Nephron progenitor cell (in vitro differentiated cells): Measurements from ENCODE around the gene KDM5B.
"Not testable (repeated sequence)": the region's sequence is repeated elsewhere in the genome, so short reads cannot be mapped to it uniquely, and the experiment has no call there.

ENCODE experiments used
- DNase-seq: peaks from one replicate; pipeline ENCODE4 v3.0.0; 2021
- H3K27ac Mint-ChIP-seq: 2 replicates; pipeline ENCODE4 v1.8.0; 2021; ENCODE audit warnings: mild to moderate bottlenecking, moderate library complexity, mixed read lengths
- H3K27me3 Mint-ChIP-seq: 2 replicates; pipeline ENCODE4 v1.8.0; 2021; ENCODE audit warnings: mild to moderate bottlenecking, low read depth, mixed read lengths; ENCODE audit not compliant: poor library complexity
- H3K36me3 Mint-ChIP-seq: 2 replicates; pipeline ENCODE4 v1.8.0; 2021; ENCODE audit warnings: low read depth, mixed read lengths
- H3K4me1 Mint-ChIP-seq: 2 replicates; pipeline ENCODE4 v1.8.0; 2021; ENCODE audit warnings: mixed read lengths
- H3K4me3 Mint-ChIP-seq: 2 replicates; pipeline ENCODE4 v1.8.0; 2021; ENCODE audit warnings: mild to moderate bottlenecking, moderate library complexity, mixed read lengths
- H3K9me3 Mint-ChIP-seq: 2 replicates; pipeline ENCODE4 v1.8.0; 2021; ENCODE audit warnings: mild to moderate bottlenecking, moderate library complexity, mixed read lengths
- TF ChIP-seq, protein P1 (sequence below): fragments of 200-600 bp; sonication (generic); IDR thresholded peaks from 2 replicates; pipeline ENCODE4 v1.5.0; 2021; ENCODE audit warnings: antibody characterized with exemption

KDM5B gene

GRCh38 chr1:202725526-202725925, 82.7 kb downstream of the KDM5B start:
- Mint-ChIP-seq H3K36me3 (peaks cover 55% of the 10 kb centered on the region), H3K27me3 (no peaks in the 10 kb centered on the region), H3K9me3 (no peaks in the 10 kb centered on the region), H3K4me1 (no peaks in the 10 kb centered on the region), H3K27ac (no peak overlapping the region), H3K4me3 (no peak overlapping the region)
- no peak for DNase-seq
- TF ChIP-seq, protein P1, sequence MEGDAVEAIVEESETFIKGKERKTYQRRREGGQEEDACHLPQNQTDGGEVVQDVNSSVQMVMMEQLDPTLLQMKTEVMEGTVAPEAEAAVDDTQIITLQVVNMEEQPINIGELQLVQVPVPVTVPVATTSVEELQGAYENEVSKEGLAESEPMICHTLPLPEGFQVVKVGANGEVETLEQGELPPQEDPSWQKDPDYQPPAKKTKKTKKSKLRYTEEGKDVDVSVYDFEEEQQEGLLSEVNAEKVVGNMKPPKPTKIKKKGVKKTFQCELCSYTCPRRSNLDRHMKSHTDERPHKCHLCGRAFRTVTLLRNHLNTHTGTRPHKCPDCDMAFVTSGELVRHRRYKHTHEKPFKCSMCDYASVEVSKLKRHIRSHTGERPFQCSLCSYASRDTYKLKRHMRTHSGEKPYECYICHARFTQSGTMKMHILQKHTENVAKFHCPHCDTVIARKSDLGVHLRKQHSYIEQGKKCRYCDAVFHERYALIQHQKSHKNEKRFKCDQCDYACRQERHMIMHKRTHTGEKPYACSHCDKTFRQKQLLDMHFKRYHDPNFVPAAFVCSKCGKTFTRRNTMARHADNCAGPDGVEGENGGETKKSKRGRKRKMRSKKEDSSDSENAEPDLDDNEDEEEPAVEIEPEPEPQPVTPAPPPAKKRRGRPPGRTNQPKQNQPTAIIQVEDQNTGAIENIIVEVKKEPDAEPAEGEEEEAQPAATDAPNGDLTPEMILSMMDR, result no peak

DNA sequence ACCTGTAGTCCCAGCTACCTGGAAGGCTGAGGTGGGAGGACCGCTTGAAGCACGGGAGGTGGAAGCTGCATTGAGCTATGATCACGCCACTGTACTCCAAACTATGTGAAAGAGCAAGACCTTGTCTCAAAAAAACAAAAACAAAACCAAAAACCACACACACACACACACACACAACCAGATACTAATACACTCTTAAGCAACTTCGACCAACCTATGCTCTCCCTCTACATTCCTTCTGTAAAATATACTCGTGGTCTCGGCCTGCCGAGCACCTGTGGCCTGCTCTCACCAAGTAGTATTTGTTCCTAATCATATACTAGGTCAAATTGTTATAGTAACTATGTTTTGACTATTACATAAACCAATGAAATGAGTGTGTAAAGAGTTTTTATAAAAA, 84.5 kb downstream of the KDM5B start:
- Mint-ChIP-seq H3K9me3 (no peaks in the 10 kb centered on the region), H3K4me1 (no peaks in the 10 kb centered on the region), H3K27me3 (no peaks in the 10 kb centered on the region), H3K4me3 (no peak overlapping the region), H3K27ac (no peak overlapping the region), H3K36me3 (peaks cover 37% of the 10 kb centered on the region)
- TF ChIP-seq, protein P1, result no peak
- DNase-seq, result no peak

GRCh38 chr1:202723046-202723445, 85.2 kb downstream of the KDM5B start:
- H3K4me3 Mint-ChIP-seq, H3K27ac Mint-ChIP-seq, DNase-seq, H3K9me3 Mint-ChIP-seq, H3K4me1 Mint-ChIP-seq, H3K27me3 Mint-ChIP-seq: not testable (repeated sequence)
- peaks cover 30% of the 10 kb centered on the region for H3K36me3 Mint-ChIP-seq

DNA sequence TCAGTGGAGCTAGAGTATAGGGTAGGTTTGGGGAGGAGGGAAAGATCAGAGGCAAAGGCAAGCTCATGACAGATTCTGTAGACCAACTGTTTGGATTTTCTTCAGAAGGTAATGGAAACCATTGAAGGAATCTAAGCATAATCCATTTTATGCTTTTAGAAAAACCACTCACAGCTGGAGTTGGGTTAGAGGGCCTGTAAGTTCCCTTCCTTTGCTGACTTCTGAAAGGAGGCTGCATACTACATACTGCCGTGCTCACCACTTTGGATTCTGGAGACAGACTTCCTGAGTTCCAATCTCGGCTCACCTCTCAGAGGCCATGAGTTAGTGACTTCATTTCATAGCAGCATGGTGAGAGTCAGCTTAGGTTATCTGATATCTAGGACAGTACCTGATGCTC, 91.6 kb downstream of the KDM5B start:
- TF ChIP-seq, protein P1, result no peak
- Mint-ChIP-seq H3K27me3 (peaks cover 22% of the 10 kb centered on the region), H3K27ac (no peak overlapping the region), H3K9me3 (no peaks in the 10 kb centered on the region), H3K4me1 (peaks cover 18% of the 10 kb centered on the region), H3K36me3 (no peaks in the 10 kb centered on the region), H3K4me3 (no peak overlapping the region)
- DNase-seq, result no peak

DNA sequence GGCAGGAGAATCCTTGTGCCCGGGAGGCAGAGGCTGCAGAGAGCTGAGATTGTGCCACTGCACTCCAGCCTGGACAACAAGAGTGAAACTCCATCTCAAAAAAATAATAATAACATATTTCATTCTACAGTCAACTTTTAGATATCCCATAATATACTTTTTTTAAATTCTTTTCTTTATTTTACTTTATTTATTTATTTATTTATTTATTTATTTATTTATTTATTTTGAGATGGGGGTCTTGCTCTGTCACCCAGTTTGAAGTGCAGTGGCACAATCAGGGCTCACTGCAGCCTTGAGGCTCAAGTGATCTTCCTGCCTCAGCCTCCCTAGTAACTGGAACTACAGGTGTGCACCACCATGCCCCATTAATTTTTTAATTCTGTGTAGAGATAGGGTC, 94.0 kb downstream of the KDM5B start:
- peaks cover 47% of the 10 kb centered on the region for H3K27me3 Mint-ChIP-seq
- not testable (repeated sequence) for H3K36me3 Mint-ChIP-seq, DNase-seq, H3K9me3 Mint-ChIP-seq, H3K27ac Mint-ChIP-seq, H3K4me3 Mint-ChIP-seq
- H3K4me1 Mint-ChIP-seq, result peaks cover 27% of the 10 kb centered on the region

DNA sequence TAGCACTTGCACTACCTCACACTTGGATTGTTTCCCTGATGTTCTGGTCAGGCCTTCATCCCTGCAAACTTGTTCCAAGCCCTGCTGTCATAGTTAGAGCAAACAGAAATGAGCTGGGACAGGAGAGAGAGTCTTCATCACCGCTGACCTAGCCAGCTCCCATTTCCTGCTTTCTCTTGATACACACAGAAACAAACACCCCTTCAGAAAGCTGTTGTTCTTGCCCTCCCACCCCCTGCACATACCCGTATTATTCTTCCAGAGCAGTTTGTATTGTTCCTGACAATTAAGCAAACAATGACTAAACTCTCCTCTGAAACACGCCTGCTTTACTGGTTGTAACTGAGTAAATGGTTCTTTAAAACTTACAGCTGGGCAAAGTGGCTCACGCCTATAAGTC, 95.1 kb downstream of the KDM5B start:
- H3K36me3 Mint-ChIP-seq, result no peaks in the 10 kb centered on the region
- peak overlapping the region; percentile 12 for H3K27ac Mint-ChIP-seq
- peak overlapping the region; percentile 18 for H3K4me3 Mint-ChIP-seq
- peaks cover 58% of the 10 kb centered on the region for H3K27me3 Mint-ChIP-seq
- TF ChIP-seq, protein P1, result no peak
- no peak for DNase-seq
- H3K4me1 Mint-ChIP-seq, result peaks cover 27% of the 10 kb centered on the region
- H3K9me3 Mint-ChIP-seq, result no peaks in the 10 kb centered on the region

- H3K4me3 Mint-ChIP-seq, result no peak overlapping the region
- no peak for DNase-seq
- H3K27me3 Mint-ChIP-seq, result peaks cover 68% of the 10 kb centered on the region
- no peaks in the 10 kb centered on the region for H3K36me3 Mint-ChIP-seq
- H3K9me3 Mint-ChIP-seq, result no peaks in the 10 kb centered on the region
- H3K27ac Mint-ChIP-seq, result no peak overlapping the region
- TF ChIP-seq, protein P1, result no peak
- peaks cover 27% of the 10 kb centered on the region for H3K4me1 Mint-ChIP-seq
These were observed 96.1 kb downstream of the KDM5B start for GRCh38 chr1:202711949-202712635.
